Ramos (cell line): ENCODE results near the gene CBL.

Experiments used
- in situ Hi-C: fragments of 300-500 bp; cut with MboI; formaldehyde crosslinking; loops from one replicate; pipeline ENCODE4 v1.14.3; 2022; ENCODE audit warnings: low sequenced_read_pairs; ENCODE audit not compliant: unreplicated experiment

CBL gene

GRCh38 chr11:119320776-119321524 lies 114.8 kb downstream of the CBL start:
- in situ Hi-C loops: no loop called here

GRCh38 chr11:119322360-119322739 lies 116.2 kb downstream of the CBL start:
- in situ Hi-C loops: no loop called here

- in situ Hi-C loops: no loop called here
Observed at GRCh38 chr11:119322921-119323531, 116.9 kb downstream of the CBL start.

- in situ Hi-C loops: no loop called here
Observed at GRCh38 chr11:119323532-119324033, 117.4 kb downstream of the CBL start.

- in situ Hi-C loops: no loop called here
Observed at GRCh38 chr11:119324189-119324588, 118.0 kb downstream of the CBL start.

GRCh38 chr11:119329320-119329719 lies 123.2 kb downstream of the CBL start:
- in situ Hi-C loops: no loop called here

GRCh38 chr11:119330237-119330636 lies 124.1 kb downstream of the CBL start:
- in situ Hi-C loops: no loop called here

GRCh38 chr11:119332111-119332765 lies 126.1 kb downstream of the CBL start:
- in situ Hi-C loops: no loop called here

GRCh38 chr11:119334174-119334930 lies 128.2 kb downstream of the CBL start, which contains the start of gene RNF26:
Gene RNF26 (plus strand): TSS chr11:119334527. CDS start chr11:119335123, 596 bp downstream.
- in situ Hi-C loops: no loop called here

GRCh38 chr11:119335091-119335654 lies 129.0 kb downstream of the CBL start:
- in situ Hi-C loops: no loop called here

- in situ Hi-C loops: no loop called here
Observed at GRCh38 chr11:119335655-119336543, 129.8 kb downstream of the CBL start.

GRCh38 chr11:119336744-119337469 lies 130.8 kb downstream of the CBL start:
- in situ Hi-C loops: no loop called here

- in situ Hi-C loops: no loop called here
Observed at GRCh38 chr11:119337581-119338317, 131.6 kb downstream of the CBL start.

- in situ Hi-C loops: no loop called here
Observed at GRCh38 chr11:119338318-119338890, 132.3 kb downstream of the CBL start.

- in situ Hi-C loops: no loop called here
Observed at GRCh38 chr11:119338965-119339588, 132.9 kb downstream of the CBL start.

GRCh38 chr11:119339589-119340334 lies 133.6 kb downstream of the CBL start:
- in situ Hi-C loops: no loop called here
